NCI-H1105 treated with DMSO at 0.1 percent for 48 hours (cell line): ENCODE results near the gene MYO3B.
A peak's percentile ranks its signal among the peaks of the same experiment; 100 is the strongest.

Experiments used
- DNase-seq: peaks from one replicate; lab custom pipeline; 2025; lab: John Stamatoyannopoulos, UW

The MYO3B gene

GRCh38 chr2:170177950-170178781 is at the start of gene MYO3B:
MYO3B (plus strand) TSS chr2:170178147; CDS start chr2:170178288, 141 bp downstream.
- DNase-seq: peak; percentile 5

DNA sequence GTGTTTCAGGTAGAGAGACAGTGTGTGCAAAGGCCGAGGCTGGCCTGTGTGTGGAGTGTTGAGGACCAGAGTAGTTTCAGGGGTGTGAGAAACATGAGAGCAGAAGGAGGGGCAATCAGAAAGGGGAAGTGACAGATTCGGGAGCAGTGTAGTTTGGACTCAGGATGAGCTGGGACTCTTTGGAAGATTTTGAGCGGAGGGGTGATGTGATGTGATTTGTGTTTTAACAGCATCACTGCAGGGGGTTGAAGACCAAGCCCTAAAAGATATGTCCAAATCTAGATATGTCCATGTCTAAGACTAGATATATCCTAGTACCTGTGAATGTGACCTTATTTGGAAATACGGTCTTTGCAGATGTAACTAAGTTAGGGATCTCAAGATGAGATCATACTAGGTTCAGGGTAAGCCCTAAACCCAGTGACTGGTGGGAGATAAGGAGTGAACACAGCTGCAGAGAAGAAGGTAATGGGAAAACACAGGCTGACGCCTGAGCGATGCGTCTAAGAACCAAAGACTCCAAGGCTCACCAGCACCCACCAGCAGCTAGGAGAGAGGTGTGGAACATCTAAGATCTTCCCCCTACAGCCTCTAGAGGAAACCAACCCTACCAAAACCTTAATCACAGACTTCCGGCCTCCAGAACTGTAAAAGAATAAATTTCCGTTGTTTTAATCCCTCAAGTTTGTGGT is 38.5 kb upstream of the MYO3B start:
- DNase-seq: no peak

DNA sequence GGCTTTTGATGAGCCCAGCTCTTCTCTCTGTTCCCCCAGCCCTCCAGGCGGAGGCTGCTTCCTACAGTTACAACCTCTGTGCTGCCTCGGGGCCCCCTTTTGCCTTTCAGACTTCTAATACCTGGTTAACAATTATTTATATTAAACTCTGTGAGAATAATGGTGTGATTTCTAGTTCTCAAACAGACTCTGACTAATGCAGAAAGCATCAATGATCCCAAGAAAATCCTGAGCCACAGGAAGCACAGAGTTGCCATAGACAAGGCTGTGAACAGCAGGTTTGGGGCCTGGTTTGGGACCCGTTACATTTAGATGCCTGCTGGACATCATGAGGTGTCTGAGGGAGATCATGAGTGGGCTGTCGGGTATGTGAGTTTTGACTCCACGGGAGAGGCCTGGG is 37.4 kb upstream of the MYO3B start:
- DNase-seq: no peak

DNA sequence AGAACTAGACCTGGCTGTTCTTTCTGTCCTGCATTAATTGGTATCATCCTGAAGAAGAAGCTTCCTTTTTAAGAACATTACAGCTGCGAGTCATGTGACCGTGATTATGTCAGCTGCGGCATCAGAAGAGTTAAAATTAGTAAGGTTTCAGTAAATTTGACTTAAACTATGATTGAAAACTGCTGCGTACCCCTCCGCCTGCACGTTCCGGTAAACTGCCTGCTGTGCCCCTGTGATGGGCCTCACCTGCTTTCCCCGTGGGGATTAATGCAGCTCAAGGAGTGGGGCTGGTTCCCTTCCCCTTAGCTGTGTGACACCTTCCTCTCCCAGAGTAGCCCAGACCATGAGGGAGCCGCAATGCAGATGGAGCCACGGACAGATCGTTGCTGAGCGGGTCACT is 36.1 kb upstream of the MYO3B start:
- no peak for DNase-seq

GRCh38 chr2:170142502-170142901 is 35.4 kb upstream of the MYO3B start:
- DNase-seq: no peak

DNA sequence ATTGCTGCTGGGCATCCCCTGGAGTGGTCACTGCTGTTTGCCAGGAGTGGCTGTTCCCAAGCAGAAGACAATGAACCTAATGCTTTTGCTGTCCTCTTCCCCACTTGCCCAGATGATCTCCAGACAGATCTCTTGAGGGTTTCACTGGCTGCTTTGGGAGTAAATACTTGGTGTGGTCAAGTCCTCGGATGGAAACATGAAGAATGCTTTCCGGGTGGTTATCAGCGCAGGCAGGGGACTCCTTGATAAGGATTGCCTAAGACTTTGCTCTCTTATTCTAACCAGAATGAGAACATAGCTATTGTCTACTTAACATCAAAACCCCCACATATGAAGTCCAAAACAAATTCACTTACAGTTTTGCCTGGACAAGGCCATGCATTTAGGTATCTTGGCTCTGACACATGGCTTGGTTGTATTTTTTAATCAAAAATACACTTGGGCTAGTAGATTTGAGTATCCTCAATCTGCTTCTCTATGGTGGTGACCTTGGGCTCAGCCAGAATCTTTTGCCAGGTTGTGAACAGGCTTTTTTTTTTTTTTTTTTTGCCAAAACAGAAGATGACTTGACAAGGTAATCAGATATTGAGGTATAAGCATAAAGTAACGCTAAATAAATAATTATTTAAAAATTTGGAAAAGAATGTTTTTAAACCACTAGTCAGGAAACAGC is 34.8 kb upstream of the MYO3B start:
- DNase-seq: no peak

GRCh38 chr2:170144761-170145160 is 33.2 kb upstream of the MYO3B start:
- DNase-seq: peak; percentile 8

DNA sequence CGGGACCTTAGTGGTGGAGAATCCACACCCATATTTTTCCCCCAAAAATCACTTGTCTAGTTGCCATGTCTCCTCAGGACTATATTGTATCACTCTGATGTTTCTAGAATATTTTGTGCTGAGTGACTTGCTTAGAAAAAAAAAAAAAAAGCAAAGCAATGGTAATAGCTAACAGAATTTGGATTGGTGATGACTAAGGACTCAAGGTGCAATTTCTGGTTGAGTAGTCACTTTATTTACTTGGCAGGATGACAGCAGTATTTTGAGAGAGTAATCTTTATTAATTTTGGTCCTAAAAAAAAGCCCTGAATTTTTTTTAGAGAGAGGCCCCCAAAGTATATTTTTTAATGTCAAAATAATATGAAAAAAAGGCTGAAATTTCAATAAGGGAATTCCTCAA is 32.8 kb upstream of the MYO3B start:
- DNase-seq: no peak

DNA sequence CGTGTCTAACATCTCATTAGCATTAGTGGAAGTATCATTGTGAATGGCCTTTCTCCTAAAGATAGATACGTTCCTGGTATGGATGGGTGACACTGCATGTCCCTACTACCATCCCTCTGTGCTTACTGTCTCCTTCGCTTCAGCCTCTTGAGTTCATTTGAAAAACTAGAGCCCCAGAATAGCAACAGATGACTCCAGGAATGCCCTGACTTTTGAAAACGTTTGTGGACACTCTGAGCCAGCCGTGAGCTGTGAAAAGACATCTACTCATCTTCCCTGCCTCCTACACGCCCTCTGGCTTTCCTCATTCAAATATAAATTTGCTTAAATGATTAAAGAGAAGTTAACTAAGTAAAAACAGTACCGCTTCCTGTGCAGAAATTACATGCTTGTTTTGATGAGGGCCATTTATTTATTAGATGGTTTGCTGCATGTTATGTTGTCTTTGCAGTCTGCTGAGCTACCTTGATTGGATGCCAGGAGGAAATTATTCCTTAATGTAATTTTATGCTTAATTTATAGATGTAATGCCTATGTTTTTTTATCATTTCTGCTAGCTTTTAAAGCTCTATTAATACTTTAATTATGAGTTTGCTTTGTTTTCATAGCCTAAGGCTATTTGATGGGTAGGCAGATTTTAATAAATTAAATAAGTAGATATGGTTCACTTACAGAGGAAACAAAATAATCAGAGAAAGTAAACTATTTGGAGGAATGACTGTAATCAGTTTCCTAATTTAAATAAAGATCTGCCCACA is 32.1 kb upstream of the MYO3B start:
- DNase-seq: no peak

DNA sequence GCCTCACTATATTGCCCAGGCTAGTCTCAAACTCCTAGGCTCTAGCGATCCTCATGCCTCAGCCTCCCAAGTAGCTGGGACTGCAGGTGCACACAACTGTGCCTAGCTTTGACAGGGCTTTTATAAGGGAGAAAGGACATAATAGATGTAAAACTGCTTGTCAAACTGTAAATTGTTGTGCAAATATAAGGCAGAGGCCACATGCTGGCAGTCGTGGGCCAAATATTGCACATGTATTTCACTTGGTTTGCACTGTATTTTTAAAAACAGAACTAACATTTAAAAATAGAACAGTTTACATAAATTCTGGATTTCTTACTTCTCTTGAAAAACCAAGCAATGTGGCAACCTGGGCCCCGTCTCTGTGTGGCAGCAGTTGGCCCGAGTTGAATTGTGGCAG is 31.2 kb upstream of the MYO3B start:
- no peak for DNase-seq

- no peak for DNase-seq
Observed at GRCh38 chr2:170147576-170147975, 30.4 kb upstream of the MYO3B start.

DNA sequence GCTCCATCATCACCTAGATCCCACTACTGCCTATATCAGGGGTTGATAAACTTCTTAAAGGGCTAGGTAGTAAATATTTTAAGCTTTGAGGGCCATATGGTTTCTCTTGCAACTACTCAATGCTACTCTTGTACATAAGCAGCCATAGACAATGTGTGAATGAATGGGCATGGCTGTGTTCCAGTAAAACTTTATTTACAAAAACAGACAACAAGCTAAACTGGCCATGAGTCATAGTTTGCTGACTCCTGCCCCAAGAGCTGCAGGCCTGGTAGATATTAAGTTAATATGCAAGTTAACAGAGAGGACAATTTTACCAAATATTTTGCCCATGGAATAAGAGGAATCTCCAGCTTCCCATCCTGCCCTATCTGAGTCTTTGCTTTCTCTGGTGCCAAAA is 29.8 kb upstream of the MYO3B start:
- DNase-seq: no peak

- no peak for DNase-seq
Observed at GRCh38 chr2:170152421-170152820, 25.5 kb upstream of the MYO3B start.

DNA sequence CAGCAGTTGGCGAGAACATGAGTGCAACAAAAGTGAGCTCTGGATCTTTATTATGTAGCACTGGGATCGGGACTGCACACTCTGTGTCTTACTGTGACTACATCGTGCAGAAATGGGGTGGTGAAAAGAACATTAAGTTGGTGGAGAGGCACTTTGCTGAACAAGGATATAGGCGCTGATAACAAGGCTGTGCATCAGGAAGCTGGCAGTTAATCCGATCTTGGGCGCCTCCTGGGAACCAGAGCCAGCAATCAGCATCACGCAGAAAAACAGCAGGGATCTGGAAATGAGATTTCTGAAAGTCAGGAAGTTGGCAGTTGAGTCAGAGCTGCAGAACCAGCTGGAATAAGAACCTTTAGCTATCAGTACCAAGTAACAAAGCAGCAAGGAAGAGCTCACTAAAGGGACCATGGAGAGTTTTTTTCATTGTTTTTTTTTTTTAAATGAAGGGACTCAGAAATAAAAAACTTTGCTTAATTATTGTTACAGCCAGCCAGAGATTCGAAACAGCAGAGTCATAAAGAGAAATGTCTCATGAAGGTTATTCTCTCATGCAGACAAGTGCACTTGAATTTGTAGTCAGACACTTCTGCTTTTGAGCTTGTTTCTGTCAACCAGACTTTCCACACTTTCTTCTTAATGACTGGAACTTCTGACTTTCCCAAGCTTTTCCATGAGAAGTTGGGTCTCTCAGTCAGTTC is 22.8 kb upstream of the MYO3B start:
- no peak for DNase-seq

GRCh38 chr2:170155723-170156253 is 22.2 kb upstream of the MYO3B start:
- no peak for DNase-seq

DNA sequence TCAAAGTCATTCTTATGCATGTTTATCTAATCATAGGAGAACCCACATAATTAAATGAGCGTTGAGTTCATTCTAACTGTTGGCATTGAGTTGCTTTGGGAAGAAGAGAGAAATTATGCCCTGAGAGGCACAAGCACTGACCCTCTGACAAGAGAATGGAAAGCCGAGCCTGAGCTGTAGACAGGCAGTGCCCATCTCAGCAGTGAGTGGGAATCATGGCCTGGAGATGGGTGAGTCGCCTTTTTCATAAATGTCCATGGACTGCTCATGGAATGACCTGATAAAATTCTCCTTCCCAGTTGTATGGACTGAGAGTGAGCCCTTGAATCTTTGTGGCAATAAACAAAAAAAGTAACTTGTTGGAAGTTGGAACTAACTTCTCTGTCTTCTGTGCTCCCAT is 21.4 kb upstream of the MYO3B start:
- no peak for DNase-seq

GRCh38 chr2:170157025-170157684 is 20.8 kb upstream of the MYO3B start:
- no peak for DNase-seq

GRCh38 chr2:170159060-170159459 is 18.9 kb upstream of the MYO3B start:
- no peak for DNase-seq

DNA sequence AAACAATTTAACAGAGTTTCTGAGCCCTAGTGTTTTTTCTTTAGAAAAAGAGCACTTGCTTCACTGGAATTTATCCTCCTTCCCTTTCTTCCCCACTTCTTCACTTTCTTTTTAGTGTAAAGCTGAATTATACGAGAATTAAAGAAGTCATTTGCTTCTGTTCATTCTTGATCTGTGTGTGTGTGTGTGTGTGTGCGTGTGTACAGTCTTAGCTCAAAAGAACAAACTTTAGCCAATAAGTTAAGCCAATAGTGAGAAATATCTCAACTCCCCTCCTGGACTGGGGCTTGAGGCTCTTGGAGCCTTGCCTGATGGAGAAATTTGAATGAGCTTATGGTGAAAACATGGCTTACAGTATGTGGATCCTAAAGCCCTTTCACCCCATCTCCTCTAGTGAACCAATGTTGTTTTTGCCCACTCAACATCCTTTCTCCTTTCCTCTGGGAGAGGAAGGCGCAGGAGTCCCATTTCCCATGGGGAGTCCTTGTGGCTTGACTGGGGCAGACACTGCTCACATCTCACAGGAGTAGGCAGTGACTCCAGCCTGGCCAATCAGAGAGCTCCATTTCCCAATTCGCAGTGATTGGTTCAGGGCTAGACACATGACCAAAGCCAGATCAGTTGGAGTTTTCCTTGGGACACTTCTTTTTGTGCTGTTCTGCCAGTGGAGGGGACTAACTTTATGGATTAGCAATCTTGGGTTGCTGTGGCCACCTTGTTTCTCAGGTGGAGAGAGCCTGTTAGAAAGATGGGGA is 16.3 kb upstream of the MYO3B start:
- no peak for DNase-seq

- no peak for DNase-seq
Observed at GRCh38 chr2:170162271-170162632, 15.7 kb upstream of the MYO3B start.
